Transverse colon (tissue), 4 donors: Measurements from ENCODE around the gene PTPN3. TPM values are rescaled to one million over a fixed set of nuclear protein-coding genes. Genes with fewer than 3 reads are reported as not detected.

Source experiments
- DNase-seq: peaks from one replicate; pipeline ENCODE4 v3.0.0-alpha.2; 2019
- H3K27ac ChIP-seq, 4 donors: fragments of 200-600 bp; sonication (generic); 2 replicates each; pipeline ENCODE4 v1.5.1; 2016 to 2018; ENCODE audit warnings: inconsistent platforms in 4 of 4
- H3K27me3 ChIP-seq: fragments of 200-600 bp; sonication (generic); 2 replicates; pipeline ENCODE4 v1.5.1; 2017; ENCODE audit warnings: inconsistent platforms
- H3K36me3 ChIP-seq, 4 donors: fragments of 200-600 bp; sonication (generic); 2 replicates each; pipeline ENCODE4 v1.5.1; 2017 to 2019; ENCODE audit warnings: inconsistent platforms in 4 of 4
- H3K4me1 ChIP-seq, 4 donors: fragments of 200-600 bp; sonication (generic); 2 replicates each; pipeline ENCODE4 v1.5.1; 2017 to 2020; ENCODE audit warnings: inconsistent platforms in 4 of 4
- H3K4me3 ChIP-seq, 4 donors: fragments of 200-600 bp; sonication (generic); 1 replicate in 1 of 4; 2 replicates in 3 of 4; pipeline versions ENCODE4 v1.5.1 to v1.6.1; 2017 to 2019; ENCODE audit warnings: inconsistent platforms in 4 of 4
- H3K9me3 ChIP-seq, 2 donors: fragments of 200-600 bp; sonication (generic); 2 replicates each; pipeline ENCODE4 v1.5.1; 2017 to 2019; ENCODE audit warnings: inconsistent platforms in 2 of 2
- CTCF ChIP-seq, 5 experiments: fragments of 200-600 bp in 3 of 5; fragments of 450-650 bp in 2 of 5; sonication (generic) in 3 of 5; IDR thresholded peaks; 1 replicate in 2 of 5; 2 replicates in 3 of 5; pipeline ENCODE4 v1.5.1; 2016 to 2017; ENCODE audit warnings: antibody characterized with exemption in 5 of 5, inconsistent platforms in 3 of 5, mild to moderate bottlenecking in 2 of 5, moderate library complexity in 1 of 5
- EP300 ChIP-seq: sonication (generic); formaldehyde crosslinking; IDR thresholded peaks from one replicate; pipeline ENCODE4 v1.6.1; 2017; ENCODE audit warnings: antibody characterized with exemption, low read depth
- POLR2A ChIP-seq: fragments of 450-650 bp; IDR thresholded peaks from one replicate; pipeline ENCODE4 v1.6.1; 2016; ENCODE audit warnings: antibody characterized with exemption, mild to moderate bottlenecking, moderate library complexity
- POLR2AphosphoS5 ChIP-seq, 3 donors: sonication (generic); formaldehyde crosslinking; IDR thresholded peaks; one replicate each; pipeline ENCODE4 v1.6.1; 2016; ENCODE audit warnings: antibody characterized with exemption in 3 of 3
- whole genome bisulfite sequencing, 2 donors: methylation state at CpG; one replicate each; pipeline ENCODE4 v1.1.5; 2018; ENCODE audit warnings: low coverage in 1 of 2; 5-methylcytosine and 5-hydroxymethylcytosine counted together
- in situ Hi-C, 4 donors: fragments of 200-750 bp; cut with MboI; loops; one replicate each; pipeline versions ENCODE4 v1.15.0 to v1.15.1; 2017; ENCODE audit warnings: low sequenced_read_pairs in 3 of 4, low pct_ligation_motif_present in 1 of 4, low pct_unique_long_range_greater_than_20kb in 1 of 4
- intact Hi-C: fragments of 100-400 bp; cut with DNase I; formaldehyde crosslinking; loops from one replicate; pipeline ENCODE4 v1.15.1; 2023; ENCODE audit warnings: low total_unique reads
- total RNA-seq, 4 donors: library from RNA; depleted of rRNA; stranded (reverse); fragments of >200 nt; gene quantifications; one replicate each; pipeline ENCODE4 v1.1.0, GENCODE V29; 2016

PTPN3 gene
- total RNA-seq, 4 donors from 2014 or later = 12.7 to 27.0 (median 18.1) TPM

DNA sequence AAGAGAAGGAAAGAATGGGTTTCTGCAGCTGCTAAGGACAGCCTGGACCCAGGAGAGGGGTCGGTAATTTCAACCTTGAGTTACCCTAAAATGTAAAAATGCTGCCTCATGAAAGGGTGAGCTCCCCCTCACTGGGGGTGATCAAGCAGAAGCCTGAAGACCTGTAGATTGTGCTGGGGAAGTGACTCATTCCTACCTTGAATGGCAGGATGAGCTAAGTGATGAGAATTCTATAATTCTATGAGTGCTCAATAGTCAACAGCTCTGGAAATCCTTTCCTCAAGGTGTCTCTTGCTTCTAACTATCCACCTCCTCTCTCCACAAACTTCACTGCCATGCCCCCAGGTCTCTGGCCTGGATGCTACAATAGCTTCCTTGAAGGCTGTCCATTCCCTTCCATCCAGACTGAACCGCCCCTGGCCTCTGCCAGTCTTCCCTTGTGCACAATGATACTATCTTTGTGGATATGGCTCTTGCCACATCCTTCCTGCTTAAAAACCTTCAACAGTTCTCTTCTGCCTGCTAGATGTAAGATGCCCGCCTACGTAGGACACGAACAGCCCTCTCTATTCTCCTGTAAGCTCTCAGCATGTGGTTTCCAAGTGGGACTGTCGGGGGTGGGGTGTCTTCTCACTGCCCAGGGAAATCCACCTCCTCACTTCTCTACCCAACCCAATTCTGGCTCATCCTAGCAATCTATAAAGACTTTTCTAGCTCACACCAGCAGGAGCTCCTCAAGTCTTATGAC is 50.6 kb downstream of the PTPN3 start:
- Histone ChIP-seq H3K27me3 (no peaks in the 10 kb centered on the region), H3K9me3 (no peaks in the 10 kb centered on the region), H3K36me3 (no peaks in the 10 kb centered on the region), H3K27ac (no peak overlapping the region), H3K4me1 (no peaks in the 10 kb centered on the region), H3K4me3 (no peak overlapping the region)
- DNase-seq = no peak
- intact Hi-C loops = no loop called here
- 80 to 88% methylated on average over 2 to 6 of the region's 6 CpGs for WGBS, 2 donors
- no peak for TF ChIP-seq EP300
- no peak for TF ChIP-seq CTCF (IDR thresholded peaks at IDR 0.05)
- TF ChIP-seq POLR2A = no peak
- TF ChIP-seq POLR2AphosphoS5 (IDR thresholded peaks at IDR 0.05) = no peak
- in situ Hi-C loops = loop anchor here in 1 of 4 donors (10.0 kb wide), 1 partner anchor 77 kb away; no protein-coding TSS in a partner anchor

GRCh38 chr9:109444771-109445320 is 53.3 kb downstream of the PTPN3 start:
- TF ChIP-seq POLR2A = no peak
- TF ChIP-seq CTCF (IDR thresholded peaks at IDR 0.05) = no peak
- TF ChIP-seq EP300 = no peak
- no peak for TF ChIP-seq POLR2AphosphoS5 (IDR thresholded peaks at IDR 0.05)
- 93 to 100% methylated on average over 3 of the region's 3 CpGs for WGBS, 2 donors
- H3K9me3 ChIP-seq = no peaks in the 10 kb centered on the region
- intact Hi-C loops (no loop called here), in situ Hi-C loops (loop anchor here in 1 of 4 donors (10.0 kb wide), 1 partner anchor 80 kb away; no protein-coding TSS in a partner anchor)
- DNase-seq = no peak
- H3K4me3 ChIP-seq = no peak overlapping the region
- H3K36me3 ChIP-seq = no peaks in the 10 kb centered on the region
- H3K27ac ChIP-seq = no peak overlapping the region
- H3K27me3 ChIP-seq = no peaks in the 10 kb centered on the region
- peaks cover 0 to 4% (median 1%) of the 10 kb centered on the region in 4 donors for H3K4me1 ChIP-seq

GRCh38 chr9:109442716-109443115 is 55.4 kb downstream of the PTPN3 start:
- peaks cover 0 to 4% (median 1%) of the 10 kb centered on the region in 4 donors for H3K4me1 ChIP-seq
- intact Hi-C loops (no loop called here), in situ Hi-C loops (loop anchor here in 1 of 4 donors (10.0 kb wide), 1 partner anchor 82 kb away; no protein-coding TSS in a partner anchor)
- H3K9me3 ChIP-seq = no peaks in the 10 kb centered on the region
- H3K4me3 ChIP-seq = no peak overlapping the region
- no peak for TF ChIP-seq CTCF (IDR thresholded peaks at IDR 0.05)
- no peak for TF ChIP-seq POLR2AphosphoS5 (IDR thresholded peaks at IDR 0.05)
- no peak for TF ChIP-seq EP300
- no peak for TF ChIP-seq POLR2A
- H3K36me3 ChIP-seq = no peaks in the 10 kb centered on the region
- 63 to 83% methylated on average over 1 to 2 of the region's 2 CpGs for WGBS, 2 donors
- no peak for DNase-seq
- H3K27me3 ChIP-seq = no peaks in the 10 kb centered on the region
- H3K27ac ChIP-seq = no peak overlapping the region

- intact Hi-C loops (loop anchor here (2.0 kb wide), 1 partner anchor 80 kb away; no protein-coding TSS in a partner anchor), in situ Hi-C loops (loop anchor here in 1 of 4 donors (10.0 kb wide), 1 partner anchor 84 kb away; no protein-coding TSS in a partner anchor)
- 29 to 46% methylated on average over 2 to 3 of the region's 3 CpGs for WGBS, 2 donors
- Histone ChIP-seq H3K27me3 (no peaks in the 10 kb centered on the region), H3K9me3 (no peaks in the 10 kb centered on the region), H3K4me1 (peaks cover 0 to 4% (median 1%) of the 10 kb centered on the region in 4 donors), H3K36me3 (no peaks in the 10 kb centered on the region), H3K4me3 (no peak overlapping the region), H3K27ac (peak overlapping the region in 1 of 4 donors; percentile 17)
- no peak for DNase-seq
- no peak for TF ChIP-seq EP300
- TF ChIP-seq POLR2AphosphoS5 (IDR thresholded peaks at IDR 0.05) = no peak
- no peak for TF ChIP-seq POLR2A
- no peak for TF ChIP-seq CTCF (IDR thresholded peaks at IDR 0.05)
Measured at GRCh38 chr9:109441296-109441695, 56.8 kb downstream of the PTPN3 start.
